DND-41 (cell line): ENCODE measurements around the gene ERP27.
A peak's percentile ranks its signal among the peaks of the same experiment; 100 is the strongest.

Experiments
- ATAC-seq: fragments of 200-7000 bp; cut with Tn5 transposase; 3 replicates; pipeline ENCODE4 v1.9.1; 2021; ENCODE audit warnings: low read depth; ENCODE audit not compliant: insufficient read depth
- DNase-seq: peaks from one replicate; pipeline ENCODE4 v3.0.0-alpha.2; 2020
- H2AFZ ChIP-seq: 2 replicates; pipeline ENCODE4 v1.6.0; 2012; ENCODE audit warnings: low read depth, low read length
- H3K27ac ChIP-seq: 2 replicates; pipeline ENCODE4 v1.5.1; 2012; ENCODE audit warnings: low read length, inconsistent platforms
- H3K27me3 ChIP-seq: fragments of 200-600 bp; sonication (generic); 2 replicates; pipeline ENCODE4 v1.6.0; 2012; ENCODE audit warnings: low read length, mild to moderate bottlenecking, inconsistent platforms; ENCODE audit not compliant: insufficient read depth, poor library complexity
- H3K36me3 ChIP-seq: 2 replicates; pipeline ENCODE4 v1.5.1; 2012; ENCODE audit warnings: low read length, inconsistent platforms; ENCODE audit not compliant: insufficient read depth
- H3K4me1 ChIP-seq: 2 replicates; pipeline ENCODE4 v1.5.1; 2012; ENCODE audit warnings: mild to moderate bottlenecking, low read length; ENCODE audit not compliant: insufficient read depth
- H3K4me2 ChIP-seq: 2 replicates; pipeline ENCODE4 v1.6.0; 2012; ENCODE audit warnings: mild to moderate bottlenecking, moderate library complexity, low read length, inconsistent platforms; ENCODE audit not compliant: insufficient read depth
- H3K4me3 ChIP-seq, 2 experiments: fragments of 200-600 bp in 1 of 2; shearing (Covaris generic) in 1 of 2; 2 replicates each; pipeline ENCODE4 v1.5.1; 2012 to 2016; ENCODE audit warnings: inconsistent platforms in 2 of 2, low read length in 2 of 2, mild to moderate bottlenecking in 2 of 2, low read depth in 1 of 2, moderate library complexity in 1 of 2
- H3K79me2 ChIP-seq: 2 replicates; pipeline ENCODE4 v1.6.0; 2012; ENCODE audit warnings: low read length, inconsistent platforms; ENCODE audit not compliant: insufficient read depth
- H3K9ac ChIP-seq: 2 replicates; pipeline ENCODE4 v1.6.0; 2012; ENCODE audit warnings: low read depth, mild to moderate bottlenecking, inconsistent platforms, low read length, moderate library complexity
- H3K9me3 ChIP-seq: 2 replicates; pipeline ENCODE4 v1.5.1; 2012; ENCODE audit warnings: low read length, moderate library complexity, mild to moderate bottlenecking, inconsistent platforms; ENCODE audit not compliant: insufficient read depth, severe bottlenecking
- H4K20me1 ChIP-seq: 2 replicates; pipeline ENCODE4 v1.6.0; 2012; ENCODE audit warnings: low read length; ENCODE audit not compliant: insufficient read depth
- EZH2 ChIP-seq: IDR thresholded peaks from 3 replicates; pipeline ENCODE4 v1.6.1; 2012; ENCODE audit warnings: borderline replicate concordance, low read depth, mild to moderate bottlenecking, moderate library complexity, low read length, inconsistent platforms; ENCODE audit not compliant: severe bottlenecking
- TF ChIP-seq, protein P1 (sequence below): IDR thresholded peaks from 2 replicates; pipeline ENCODE4 v1.5.1; 2012; ENCODE audit warnings: borderline replicate concordance, low read length, moderate library complexity, mild to moderate bottlenecking; ENCODE audit not compliant: poor library complexity, severe bottlenecking; ENCODE audit errors: extremely low read depth

ERP27 gene

GRCh38 chr12:14984766-14985285 lies 46.5 kb upstream of the ERP27 start:
- peaks cover 11% of the 10 kb centered on the region; the same call in 1 of the 2 replicates for H3K4me1 ChIP-seq
- ATAC-seq, result no peak
- H3K4me3 ChIP-seq, result no peak overlapping the region
- H3K36me3 ChIP-seq, result no peaks in the 10 kb centered on the region
- no peak overlapping the region for H3K27ac ChIP-seq
- H3K9ac ChIP-seq, result no peak overlapping the region
- H4K20me1 ChIP-seq, result no peaks in the 10 kb centered on the region
- no peaks in the 10 kb centered on the region for H3K79me2 ChIP-seq
- no peaks in the 10 kb centered on the region for H3K9me3 ChIP-seq
- no peak overlapping the region for H3K4me2 ChIP-seq
- no peaks in the 10 kb centered on the region for H3K27me3 ChIP-seq
- H2AFZ ChIP-seq, result no peak overlapping the region
- no peak for DNase-seq
- TF ChIP-seq EZH2, result no peak
- TF ChIP-seq, protein P1, sequence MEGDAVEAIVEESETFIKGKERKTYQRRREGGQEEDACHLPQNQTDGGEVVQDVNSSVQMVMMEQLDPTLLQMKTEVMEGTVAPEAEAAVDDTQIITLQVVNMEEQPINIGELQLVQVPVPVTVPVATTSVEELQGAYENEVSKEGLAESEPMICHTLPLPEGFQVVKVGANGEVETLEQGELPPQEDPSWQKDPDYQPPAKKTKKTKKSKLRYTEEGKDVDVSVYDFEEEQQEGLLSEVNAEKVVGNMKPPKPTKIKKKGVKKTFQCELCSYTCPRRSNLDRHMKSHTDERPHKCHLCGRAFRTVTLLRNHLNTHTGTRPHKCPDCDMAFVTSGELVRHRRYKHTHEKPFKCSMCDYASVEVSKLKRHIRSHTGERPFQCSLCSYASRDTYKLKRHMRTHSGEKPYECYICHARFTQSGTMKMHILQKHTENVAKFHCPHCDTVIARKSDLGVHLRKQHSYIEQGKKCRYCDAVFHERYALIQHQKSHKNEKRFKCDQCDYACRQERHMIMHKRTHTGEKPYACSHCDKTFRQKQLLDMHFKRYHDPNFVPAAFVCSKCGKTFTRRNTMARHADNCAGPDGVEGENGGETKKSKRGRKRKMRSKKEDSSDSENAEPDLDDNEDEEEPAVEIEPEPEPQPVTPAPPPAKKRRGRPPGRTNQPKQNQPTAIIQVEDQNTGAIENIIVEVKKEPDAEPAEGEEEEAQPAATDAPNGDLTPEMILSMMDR, result no peak

GRCh38 chr12:14984036-14984435 lies 45.7 kb upstream of the ERP27 start:
- H3K27ac ChIP-seq, result no peak overlapping the region
- DNase-seq (no peak), ATAC-seq (no peak)
- H3K79me2 ChIP-seq, result no peaks in the 10 kb centered on the region
- no peaks in the 10 kb centered on the region for H3K36me3 ChIP-seq
- no peak overlapping the region for H2AFZ ChIP-seq
- H4K20me1 ChIP-seq, result no peaks in the 10 kb centered on the region
- H3K4me2 ChIP-seq, result no peak overlapping the region
- H3K4me3 ChIP-seq, result no peak overlapping the region
- H3K9me3 ChIP-seq, result no peaks in the 10 kb centered on the region
- TF ChIP-seq, protein P1, result no peak
- TF ChIP-seq EZH2, result no peak
- H3K9ac ChIP-seq, result no peak overlapping the region
- peaks cover 19% of the 10 kb centered on the region for H3K4me1 ChIP-seq
- no peaks in the 10 kb centered on the region for H3K27me3 ChIP-seq

GRCh38 chr12:14982991-14983390 lies 44.7 kb upstream of the ERP27 start:
- Histone ChIP-seq H4K20me1 (no peaks in the 10 kb centered on the region), H3K9me3 (no peaks in the 10 kb centered on the region), H3K4me2 (no peak overlapping the region), H3K36me3 (no peaks in the 10 kb centered on the region), H3K27me3 (no peaks in the 10 kb centered on the region), H3K4me1 (peaks cover 20% of the 10 kb centered on the region), H3K27ac (no peak overlapping the region), H3K9ac (no peak overlapping the region), H3K79me2 (no peaks in the 10 kb centered on the region), H2AFZ (peak overlapping the region; percentile 4; the same call in 1 of the 2 replicates), H3K4me3 (no peak overlapping the region)
- peak; percentile 50; the same call in 2 of the 3 replicates for ATAC-seq
- no peak for DNase-seq
- TF ChIP-seq, protein P1, result no peak
- no peak for TF ChIP-seq EZH2

- H4K20me1 ChIP-seq, result no peaks in the 10 kb centered on the region
- peaks cover 20% of the 10 kb centered on the region for H3K4me1 ChIP-seq
- DNase-seq (no peak), ATAC-seq (no peak)
- no peaks in the 10 kb centered on the region for H3K79me2 ChIP-seq
- no peak overlapping the region for H3K4me2 ChIP-seq
- no peak overlapping the region for H3K4me3 ChIP-seq
- no peak overlapping the region for H2AFZ ChIP-seq
- H3K27ac ChIP-seq, result no peak overlapping the region
- H3K36me3 ChIP-seq, result no peaks in the 10 kb centered on the region
- no peaks in the 10 kb centered on the region for H3K27me3 ChIP-seq
- TF ChIP-seq, protein P1, result no peak
- no peak for TF ChIP-seq EZH2
- no peak overlapping the region for H3K9ac ChIP-seq
- no peaks in the 10 kb centered on the region for H3K9me3 ChIP-seq
These were observed 44.2 kb upstream of the ERP27 start for GRCh38 chr12:14982562-14982961.
